Measurements from ENCODE around the gene PLEKHM2.

- TF ChIP-seq POLR2A (IDR thresholded peaks at IDR 0.05; ENCODE audit: low read length), result no peak
- TF ChIP-seq GATA1 (IDR thresholded peaks at IDR 0.05; ENCODE audit: low read depth, low read length), result no peak
These were observed 53.5 kb downstream of the PLEKHM2 start for GRCh38 chr1:15737324-15738319.
